Pancreas (tissue), 10 donors: ENCODE data around the gene ITSN2. TPM values are rescaled to one million over a fixed set of nuclear protein-coding genes. Genes with fewer than 3 reads are reported as not detected.

Experiments used
- ATAC-seq, 4 donors: fragments of 200-7000 bp; cut with Tn5 transposase; one replicate each; pipeline versions ENCODE4 v1.8.0 to v1.9.1; 2020; ENCODE audit warnings: mild to moderate bottlenecking in 4 of 4, moderate library complexity in 4 of 4
- DNase-seq, 6 donors: peaks; one replicate each; pipeline ENCODE4 v3.0.0-alpha.2; 2020
- FAIRE-seq: peaks from 2 replicates; lab custom pipeline; 2012; peaks lifted over from hg19 to GRCh38; lab: Jason Lieb, UNC
- H3K27ac ChIP-seq, 4 donors: fragments of 200-600 bp; sonication (generic); 1 replicate in 3 of 4; 2 replicates in 1 of 4; pipeline versions ENCODE4 v1.5.0 to v1.8.0; 2020
- H3K27me3 ChIP-seq, 4 donors: fragments of 200-600 bp; one replicate each; pipeline ENCODE4 v1.8.0; 2021
- H3K36me3 ChIP-seq, 3 donors: fragments of 200-600 bp; sonication (generic) in 1 of 3; one replicate each; pipeline versions ENCODE4 v1.5.0 to v1.8.0; 2020 to 2021
- H3K4me1 ChIP-seq, 3 donors: fragments of 200-600 bp; one replicate each; pipeline ENCODE4 v1.8.0; 2021
- H3K4me3 ChIP-seq, 4 donors: fragments of 200-600 bp; sonication (generic) in 2 of 4; one replicate each; pipeline versions ENCODE4 v1.5.0 to v1.8.0; 2020 to 2021
- H3K9me3 ChIP-seq, 4 donors: fragments of 200-600 bp; one replicate each; pipeline ENCODE4 v1.8.0; 2021
- WGBS, 2 donors: extraction: QIAGEN DNeasy Blood & Tissue Kit; methylation state at CpG; one replicate each; pipeline ENCODE4 v1.1.7; 2013; 5-methylcytosine and 5-hydroxymethylcytosine counted together
- intact Hi-C, 3 donors: fragments of 100-400 bp; cut with DNase I; formaldehyde crosslinking; loops; one replicate each; pipeline versions ENCODE4 v1.11.1 to v1.14.2; 2022
- polyA plus RNA-seq, 2 donors: library from polyadenylated mRNA; stranded (reverse); fragments of 200-250 nt; gene quantifications; one replicate each; pipeline ENCODE4 v1.2.3, GENCODE V29; 2013
- total RNA-seq, 6 donors: library from RNA; stranded (reverse); fragmentation: NEBNext Ultra II Directional in 4 of 6; extraction: Animal tissue kit (Norgen Biotek cat#: 25700) in 4 of 6; gene quantifications; one replicate each; pipeline versions ENCODE4 v1.2.1 to v1.2.4, GENCODE V29; 2021 to 2023
- TF ChIP-seq, protein P1 (sequence below), 4 donors: fragments of 200-600 bp; sonication (generic) in 3 of 4; IDR thresholded peaks; one replicate each; pipeline versions ENCODE4 v1.5.0 to v1.8.0; 2021; ENCODE audit warnings: antibody characterized with exemption in 4 of 4
- donor health status: healthy with polysubstance abuse.
- donor health status: DM: no; HTN: no; CAD: no; lungs with moderate emphysema.
- donor health status: DM: no; HTN: no; CAD: no.
- donor health status: control.
- donor health status: control.
- donor health status: Bipolar disorder and iron deficiency.
- donor health status: DM: yes; HTN: yes; CAD: no.
- donor health status: DM: no; HTN: no; CAD: no.
- donor health status: DM: no; HTN: no; CAD: no.
- donor health status: DM: yes; HTN: yes; CAD: no.

The ITSN2 gene
- total and polyA plus RNA-seq, 8 donors: 23.8 to 42.0 (median 31.4) TPM

- ATAC-seq: no peak
- DNase-seq: no peak
- no peaks in the 10 kb centered on the region for H3K27me3 ChIP-seq
- no peaks in the 10 kb centered on the region for H3K4me1 ChIP-seq
- H3K36me3 ChIP-seq: no peaks in the 10 kb centered on the region
- H3K4me3 ChIP-seq: no peak overlapping the region
- TF ChIP-seq, protein P1, sequence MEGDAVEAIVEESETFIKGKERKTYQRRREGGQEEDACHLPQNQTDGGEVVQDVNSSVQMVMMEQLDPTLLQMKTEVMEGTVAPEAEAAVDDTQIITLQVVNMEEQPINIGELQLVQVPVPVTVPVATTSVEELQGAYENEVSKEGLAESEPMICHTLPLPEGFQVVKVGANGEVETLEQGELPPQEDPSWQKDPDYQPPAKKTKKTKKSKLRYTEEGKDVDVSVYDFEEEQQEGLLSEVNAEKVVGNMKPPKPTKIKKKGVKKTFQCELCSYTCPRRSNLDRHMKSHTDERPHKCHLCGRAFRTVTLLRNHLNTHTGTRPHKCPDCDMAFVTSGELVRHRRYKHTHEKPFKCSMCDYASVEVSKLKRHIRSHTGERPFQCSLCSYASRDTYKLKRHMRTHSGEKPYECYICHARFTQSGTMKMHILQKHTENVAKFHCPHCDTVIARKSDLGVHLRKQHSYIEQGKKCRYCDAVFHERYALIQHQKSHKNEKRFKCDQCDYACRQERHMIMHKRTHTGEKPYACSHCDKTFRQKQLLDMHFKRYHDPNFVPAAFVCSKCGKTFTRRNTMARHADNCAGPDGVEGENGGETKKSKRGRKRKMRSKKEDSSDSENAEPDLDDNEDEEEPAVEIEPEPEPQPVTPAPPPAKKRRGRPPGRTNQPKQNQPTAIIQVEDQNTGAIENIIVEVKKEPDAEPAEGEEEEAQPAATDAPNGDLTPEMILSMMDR (IDR thresholded peaks at IDR 0.05): no peak
- 49 to 55% methylated on average over 5 of the region's 5 CpGs for WGBS, 2 donors
- no peak overlapping the region for H3K27ac ChIP-seq
- H3K9me3 ChIP-seq: no peaks in the 10 kb centered on the region
- intact Hi-C loops: no loop called here
- FAIRE-seq: no peak
Observed at GRCh38 chr2:24191848-24192247, 168.5 kb downstream of the ITSN2 start.

DNA sequence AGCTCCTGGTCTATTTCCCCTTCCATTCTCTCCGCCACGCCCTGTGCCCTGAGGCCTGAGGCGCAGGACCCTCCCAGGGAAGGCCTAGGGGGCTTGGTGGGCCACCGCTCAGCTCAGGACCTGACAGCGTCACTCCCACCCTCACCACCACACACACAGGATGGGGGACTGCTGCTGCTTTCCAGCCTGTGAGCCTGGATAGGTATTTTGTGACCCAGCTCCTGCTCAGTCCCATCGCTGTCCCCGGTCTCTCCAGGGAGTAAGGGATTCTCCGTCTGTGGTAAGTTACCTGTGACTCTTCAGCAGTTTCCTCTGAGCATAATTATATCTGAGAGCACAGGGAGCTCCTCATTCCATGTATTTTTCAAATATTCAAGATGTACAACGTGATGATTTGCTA is 169.2 kb downstream of the ITSN2 start:
- Histone ChIP-seq H3K4me3 (no peak overlapping the region), H3K27me3 (no peaks in the 10 kb centered on the region), H3K9me3 (no peaks in the 10 kb centered on the region), H3K4me1 (no peaks in the 10 kb centered on the region), H3K36me3 (no peaks in the 10 kb centered on the region), H3K27ac (no peak overlapping the region)
- TF ChIP-seq, protein P1 (IDR thresholded peaks at IDR 0.05): no peak
- ATAC-seq (no peak), FAIRE-seq (no peak), DNase-seq (no peak)
- WGBS, 2 donors: 81 to 85% methylated on average over 9 of the region's 9 CpGs
- intact Hi-C loops: no loop called here

GRCh38 chr2:24190503-24190902 is 169.8 kb downstream of the ITSN2 start:
- no peak for FAIRE-seq
- H3K27ac ChIP-seq: no peak overlapping the region
- intact Hi-C loops: no loop called here
- no peaks in the 10 kb centered on the region for H3K36me3 ChIP-seq
- H3K27me3 ChIP-seq: no peaks in the 10 kb centered on the region
- H3K9me3 ChIP-seq: no peaks in the 10 kb centered on the region
- 75 to 82% methylated on average over 9 of the region's 9 CpGs for whole genome bisulfite sequencing, 2 donors
- no peak for ATAC-seq
- no peaks in the 10 kb centered on the region for H3K4me1 ChIP-seq
- no peak overlapping the region for H3K4me3 ChIP-seq
- TF ChIP-seq, protein P1 (IDR thresholded peaks at IDR 0.05): no peak
- no peak for DNase-seq

DNA sequence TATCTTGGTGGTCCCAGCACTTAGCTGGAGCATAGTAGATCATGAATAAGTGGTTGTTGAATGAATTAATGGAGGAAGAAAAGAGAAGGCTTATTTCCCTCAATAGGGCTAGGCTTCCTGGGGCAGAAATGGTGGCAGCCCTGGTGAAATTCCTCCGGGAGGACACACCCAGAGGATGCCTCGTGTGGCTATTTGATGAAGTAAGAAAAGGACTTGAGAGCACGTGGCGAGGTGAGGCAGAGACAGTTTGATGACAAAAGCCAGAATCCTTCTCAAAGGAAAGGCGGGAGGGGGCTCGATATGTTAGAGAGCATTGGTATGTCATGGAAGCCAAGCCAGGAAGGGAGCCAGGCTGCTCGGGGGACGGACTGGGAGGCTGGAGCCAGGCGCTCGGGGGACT is 170.8 kb downstream of the ITSN2 start:
- no peak overlapping the region for H3K27ac ChIP-seq
- TF ChIP-seq, protein P1 (IDR thresholded peaks at IDR 0.05): no peak
- FAIRE-seq (no peak), DNase-seq (no peak), ATAC-seq (no peak)
- H3K27me3 ChIP-seq: no peaks in the 10 kb centered on the region
- H3K4me1 ChIP-seq: no peaks in the 10 kb centered on the region
- H3K4me3 ChIP-seq: no peak overlapping the region
- H3K36me3 ChIP-seq: no peaks in the 10 kb centered on the region
- H3K9me3 ChIP-seq: no peaks in the 10 kb centered on the region
- intact Hi-C loops: no loop called here
- 72 to 76% methylated on average over 10 of the region's 10 CpGs for WGBS, 2 donors

DNA sequence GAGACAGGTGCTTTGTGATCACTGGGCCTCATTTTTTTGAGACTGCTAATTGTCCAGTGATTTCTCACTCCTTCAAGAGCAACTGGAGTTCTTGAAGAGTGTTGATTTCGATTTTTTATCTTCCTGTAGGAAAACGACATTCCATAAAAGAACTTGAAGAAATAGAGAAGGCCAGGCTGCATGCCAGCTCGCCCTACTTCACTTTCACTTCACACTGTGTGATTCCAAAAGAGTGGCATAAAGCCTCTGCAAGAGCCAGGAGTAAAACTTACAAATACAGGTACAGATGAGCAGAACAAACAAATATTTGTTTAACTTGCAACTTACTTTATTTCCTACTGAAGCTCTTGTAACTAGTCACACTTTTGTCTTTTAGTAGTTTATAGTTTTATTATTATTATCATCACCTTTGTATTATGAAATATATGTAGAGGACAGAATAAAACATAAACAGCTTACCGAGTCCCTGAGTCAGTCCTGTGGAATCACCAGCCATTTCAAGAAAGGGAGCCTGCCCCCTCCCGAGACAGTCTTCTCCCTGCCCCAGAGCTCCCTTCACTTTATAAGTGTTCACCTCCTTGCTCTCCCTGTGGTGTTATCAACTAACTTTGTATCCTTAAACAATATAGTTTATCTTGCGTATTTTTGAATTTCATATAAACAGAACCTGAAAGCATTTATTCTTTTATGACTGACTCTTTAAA is 176.8 kb downstream of the ITSN2 start:
- TF ChIP-seq, protein P1 (IDR thresholded peaks at IDR 0.05): no peak
- WGBS, 2 donors: 69 to 71% methylated on average over 6 of the region's 6 CpGs
- ATAC-seq: no peak
- FAIRE-seq: no peak
- Histone ChIP-seq H3K36me3 (no peaks in the 10 kb centered on the region), H3K4me1 (no peaks in the 10 kb centered on the region), H3K27ac (no peak overlapping the region), H3K27me3 (no peaks in the 10 kb centered on the region), H3K9me3 (no peaks in the 10 kb centered on the region), H3K4me3 (no peak overlapping the region)
- intact Hi-C loops: no loop called here
- DNase-seq: no peak
